CD4-positive, CD25-positive, alpha-beta regulatory T cell (primary cell): ENCODE results near the gene TRAPPC5. TPM values are rescaled to one million over a fixed set of nuclear protein-coding genes. Genes with fewer than 3 reads are reported as not detected.

Experiments
- ATAC-seq, 2 donors: fragments of 150-1000 bp; cut with Tn5 transposase; one replicate each; pipeline ENCODE4 v1.10.0; 2021; ENCODE audit warnings: low read depth in 2 of 2, moderate number of reproducible peaks in 2 of 2, moderate library complexity in 1 of 2
- DNase-seq, 3 donors: peaks; one replicate each; pipeline versions ENCODE4 v3.0.0 to v3.0.0-alpha.2; 2012 to 2022; ENCODE audit warnings: mixed read lengths in 1 of 3
- H3K27ac ChIP-seq: one replicate; pipeline ENCODE4 v1.7.0; 2013; ENCODE audit warnings: mild to moderate bottlenecking, low read length; ENCODE audit not compliant: insufficient read depth, poor library complexity, severe bottlenecking
- H3K27me3 ChIP-seq: one replicate; pipeline ENCODE4 v1.7.0; 2013; ENCODE audit warnings: low read length; ENCODE audit not compliant: control insufficient read depth, insufficient read depth
- H3K36me3 ChIP-seq: one replicate; pipeline ENCODE4 v1.7.0; 2013; ENCODE audit warnings: mild to moderate bottlenecking, low read length, moderate library complexity; ENCODE audit not compliant: control insufficient read depth, insufficient read depth
- H3K4me1 ChIP-seq: 2 replicates; pipeline ENCODE4 v1.7.0; 2013; ENCODE audit warnings: mild to moderate bottlenecking, low read length; ENCODE audit not compliant: insufficient read depth, control insufficient read depth, poor library complexity, severe bottlenecking
- H3K4me3 ChIP-seq: one replicate; pipeline ENCODE4 v1.7.0; 2013; ENCODE audit warnings: low read depth, mild to moderate bottlenecking, low read length, moderate library complexity
- H3K9me3 ChIP-seq, 2 experiments: 1 replicate in 1 of 2; 2 replicates in 1 of 2; pipeline ENCODE4 v1.7.0; 2013; ENCODE audit warnings: low read length in 2 of 2, mild to moderate bottlenecking in 1 of 2, moderate library complexity in 1 of 2; ENCODE audit not compliant: control insufficient read depth in 2 of 2
- H3K27ac Mint-ChIP-seq, 3 donors: one replicate each; pipeline ENCODE4 v1.8.0; 2020 to 2022; ENCODE audit warnings: mild to moderate bottlenecking in 3 of 3, mixed read lengths in 3 of 3, moderate library complexity in 2 of 3
- H3K27me3 Mint-ChIP-seq: one replicate; pipeline ENCODE4 v1.8.0; 2022; ENCODE audit warnings: mild to moderate bottlenecking, mixed read lengths
- H3K36me3 Mint-ChIP-seq: one replicate; pipeline ENCODE4 v1.8.0; 2020; ENCODE audit warnings: mixed read lengths
- H3K4me1 Mint-ChIP-seq, 4 donors: one replicate each; pipeline ENCODE4 v1.8.0; 2020 to 2022; ENCODE audit warnings: mixed read lengths in 4 of 4, mild to moderate bottlenecking in 1 of 4
- H3K4me3 Mint-ChIP-seq, 4 donors: one replicate each; pipeline ENCODE4 v1.8.0; 2020 to 2022; ENCODE audit warnings: mild to moderate bottlenecking in 4 of 4, mixed read lengths in 4 of 4, moderate library complexity in 3 of 4
- H3K9me3 Mint-ChIP-seq, 7 donors: one replicate each; pipeline ENCODE4 v1.8.0; 2020 to 2022; ENCODE audit warnings: mixed read lengths in 7 of 7, mild to moderate bottlenecking in 3 of 7, moderate library complexity in 2 of 7
- polyA plus RNA-seq, 4 donors: library from polyadenylated mRNA; unstranded; fragments of 300-500 nt; fragmentation: Illumina TruSeq; gene quantifications; one replicate each; pipeline ENCODE4 v1.2.3, GENCODE V29; 2021
- total RNA-seq: library from RNA; stranded (reverse); gene quantifications from one replicate; pipeline ENCODE4 v1.2.3, GENCODE V29; 2022

TRAPPC5 gene
- total and polyA plus RNA-seq, 5 donors from 2014 or later: 63.9 to 229 (median 180) TPM

GRCh38 chr19:7637374-7638256, 43.0 kb upstream of the TRAPPC5 start:
- H3K9me3 ChIP-seq: no peaks in the 10 kb centered on the region
- Mint-ChIP-seq H3K27me3 (no peaks in the 10 kb centered on the region), H3K27ac (peak overlapping the region; percentile 74 to 87 (median 85)), H3K4me3 (peak overlapping the region; percentile 84 to 94 (median 88)), H3K9me3 (no peaks in the 10 kb centered on the region), H3K36me3 (peaks cover 11% of the 10 kb centered on the region), H3K4me1 (peaks cover 0 to 56% (median 18%) of the 10 kb centered on the region in 4 donors)
- peaks cover 34% of the 10 kb centered on the region for H3K4me1 ChIP-seq
- H3K36me3 ChIP-seq: peaks cover 10% of the 10 kb centered on the region
- peak overlapping the region; percentile 62 for H3K4me3 ChIP-seq
- DNase-seq: peak in 1 of 3 donors; percentile 24
- ATAC-seq: peak in 1 of 2 donors; percentile 1
- H3K27ac ChIP-seq: peak overlapping the region; percentile 90
- no peaks in the 10 kb centered on the region for H3K27me3 ChIP-seq

DNA sequence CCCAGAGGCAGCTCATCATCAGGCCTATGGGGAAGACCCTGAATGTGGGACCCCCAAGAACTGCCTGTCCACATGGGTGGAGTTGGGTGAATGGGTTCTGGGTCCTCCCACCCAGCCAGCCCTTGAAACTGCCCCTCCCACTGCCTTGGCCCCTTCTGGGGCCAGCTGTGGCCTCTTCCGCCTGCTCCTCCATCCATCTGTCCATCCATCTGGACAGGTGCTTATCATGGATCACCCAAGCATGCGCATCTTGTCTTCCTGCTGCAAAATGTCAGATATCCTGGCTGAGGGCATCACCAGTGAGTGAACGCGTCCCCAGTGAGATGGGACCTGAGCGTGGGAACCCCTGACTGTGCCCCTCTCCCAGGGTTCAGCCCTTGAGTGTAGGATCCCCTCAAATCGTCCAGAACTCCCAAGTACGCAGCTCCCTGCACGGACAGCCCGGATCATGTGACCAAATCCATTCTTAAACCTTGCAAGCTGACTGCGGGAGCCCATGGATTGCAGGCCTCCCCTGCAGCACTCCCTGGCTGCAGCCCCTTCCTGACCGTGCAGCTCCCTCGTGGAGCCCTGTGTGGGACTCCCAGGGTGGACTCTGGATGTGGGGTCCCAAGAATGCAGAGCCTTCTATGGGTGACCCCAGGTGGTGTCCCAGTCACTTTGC, 41.7 kb upstream of the TRAPPC5 start:
- no peak for DNase-seq
- Histone ChIP-seq H3K4me1 (peaks cover 34% of the 10 kb centered on the region), H3K36me3 (peaks cover 10% of the 10 kb centered on the region), H3K27me3 (no peaks in the 10 kb centered on the region), H3K9me3 (no peaks in the 10 kb centered on the region), H3K4me3 (no peak overlapping the region), H3K27ac (no peak overlapping the region)
- peaks cover 11% of the 10 kb centered on the region for H3K36me3 Mint-ChIP-seq
- H3K27ac Mint-ChIP-seq: peak overlapping the region in 2 of 3 donors; percentile 59 to 83
- no peak for ATAC-seq
- H3K27me3 Mint-ChIP-seq: no peaks in the 10 kb centered on the region
- H3K4me1 Mint-ChIP-seq: peaks cover 0 to 57% (median 19%) of the 10 kb centered on the region in 4 donors
- no peaks in the 10 kb centered on the region for H3K9me3 Mint-ChIP-seq
- peak overlapping the region; percentile 37 to 94 (median 60) for H3K4me3 Mint-ChIP-seq

DNA sequence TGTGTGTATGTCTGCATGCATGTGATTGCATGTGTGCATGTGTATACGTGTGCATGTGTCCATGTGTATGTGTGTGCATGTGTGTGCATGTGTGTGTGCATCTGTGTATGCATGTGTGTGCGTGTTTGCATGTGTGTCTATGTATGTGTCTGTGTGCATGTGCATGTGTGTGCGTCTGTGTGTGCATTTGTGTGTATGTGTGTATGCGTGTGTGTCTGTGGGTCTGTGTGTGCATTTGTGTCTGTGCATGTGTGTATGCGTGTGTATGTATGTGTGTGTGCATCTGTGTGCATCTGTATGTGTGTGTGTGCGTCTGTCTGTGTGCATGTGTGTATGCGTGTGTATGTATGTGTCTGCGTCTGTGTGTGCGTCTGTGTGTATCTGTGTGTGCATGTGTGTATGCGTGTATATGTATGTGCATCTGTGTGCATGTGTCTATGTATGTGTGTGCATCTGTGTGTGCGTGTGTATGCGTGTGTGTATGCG, 40.7 kb upstream of the TRAPPC5 start:
- Histone ChIP-seq H3K9me3 (no peaks in the 10 kb centered on the region), H3K36me3 (peaks cover 14% of the 10 kb centered on the region), H3K27me3 (no peaks in the 10 kb centered on the region), H3K27ac (no peak overlapping the region), H3K4me1 (peaks cover 34% of the 10 kb centered on the region), H3K4me3 (peak overlapping the region; percentile 7)
- Mint-ChIP-seq H3K36me3 (peaks cover 11% of the 10 kb centered on the region), H3K4me3 (peak overlapping the region in 3 of 4 donors; percentile 37 to 72 (median 48)), H3K9me3 (no peaks in the 10 kb centered on the region), H3K4me1 (peaks cover 0 to 50% (median 15%) of the 10 kb centered on the region in 4 donors), H3K27me3 (no peaks in the 10 kb centered on the region), H3K27ac (peak overlapping the region in 2 of 3 donors; percentile 42 to 59)
- DNase-seq (no peak), ATAC-seq (no peak)

- ATAC-seq (no peak), DNase-seq (no peak)
- no peaks in the 10 kb centered on the region for H3K27me3 Mint-ChIP-seq
- H3K4me1 Mint-ChIP-seq: peaks cover 0 to 44% (median 14%) of the 10 kb centered on the region in 4 donors
- Histone ChIP-seq H3K27ac (no peak overlapping the region), H3K4me3 (no peak overlapping the region), H3K9me3 (no peaks in the 10 kb centered on the region), H3K4me1 (peaks cover 31% of the 10 kb centered on the region), H3K27me3 (no peaks in the 10 kb centered on the region), H3K36me3 (peaks cover 15% of the 10 kb centered on the region)
- H3K36me3 Mint-ChIP-seq: peaks cover 14% of the 10 kb centered on the region
- no peak overlapping the region for H3K4me3 Mint-ChIP-seq
- no peak overlapping the region for H3K27ac Mint-ChIP-seq
- H3K9me3 Mint-ChIP-seq: no peaks in the 10 kb centered on the region
These were observed 39.8 kb upstream of the TRAPPC5 start for GRCh38 chr19:7640803-7641202.

DNA sequence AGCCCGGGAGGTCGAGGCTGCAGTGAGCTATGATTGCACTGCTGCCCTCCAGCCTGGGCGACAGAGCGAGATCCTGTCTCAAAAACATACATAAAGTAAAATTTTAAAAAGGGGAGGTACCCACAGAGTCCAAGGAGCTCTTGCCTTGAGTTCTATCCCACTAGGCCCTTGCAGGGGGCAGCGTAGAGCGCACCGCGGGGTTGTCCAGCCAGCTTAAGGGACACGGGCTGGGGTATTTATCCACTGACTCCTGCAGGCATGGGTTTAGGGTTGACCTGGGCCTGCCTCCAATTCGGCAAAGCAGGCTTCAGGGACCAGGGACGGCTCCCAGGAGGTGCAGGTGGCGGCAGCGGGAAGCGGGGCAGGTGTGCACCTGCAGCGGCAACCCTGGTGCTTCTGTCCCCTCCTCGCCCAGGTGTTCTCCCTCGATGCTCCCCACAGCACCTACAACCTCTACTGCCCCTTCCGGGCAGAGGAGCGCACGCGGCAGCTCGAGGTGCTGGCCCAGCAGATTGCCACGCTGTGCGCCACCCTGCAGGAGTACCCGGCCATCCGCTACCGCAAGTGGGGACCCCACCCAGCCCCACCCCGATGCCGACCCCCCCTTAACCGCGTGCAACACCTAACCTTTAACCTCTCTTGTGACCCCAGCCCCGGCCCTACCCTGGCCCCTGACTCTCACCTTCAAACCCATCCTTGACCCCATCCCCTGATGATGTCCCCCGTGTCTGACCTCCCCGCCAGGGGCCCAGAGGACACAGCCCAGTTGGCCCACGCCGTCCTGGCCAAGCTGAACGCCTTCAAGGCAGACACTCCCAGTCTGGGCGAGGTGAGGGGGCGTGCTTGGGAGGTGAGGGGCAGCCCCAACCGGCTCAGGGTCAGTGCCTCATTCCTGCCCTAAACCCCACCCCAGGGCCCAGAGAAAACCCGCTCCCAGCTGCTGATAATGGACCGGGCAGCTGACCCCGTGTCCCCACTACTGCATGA, 39.0 kb upstream of the TRAPPC5 start:
- no peak for DNase-seq
- H3K36me3 ChIP-seq: peaks cover 16% of the 10 kb centered on the region

DNA sequence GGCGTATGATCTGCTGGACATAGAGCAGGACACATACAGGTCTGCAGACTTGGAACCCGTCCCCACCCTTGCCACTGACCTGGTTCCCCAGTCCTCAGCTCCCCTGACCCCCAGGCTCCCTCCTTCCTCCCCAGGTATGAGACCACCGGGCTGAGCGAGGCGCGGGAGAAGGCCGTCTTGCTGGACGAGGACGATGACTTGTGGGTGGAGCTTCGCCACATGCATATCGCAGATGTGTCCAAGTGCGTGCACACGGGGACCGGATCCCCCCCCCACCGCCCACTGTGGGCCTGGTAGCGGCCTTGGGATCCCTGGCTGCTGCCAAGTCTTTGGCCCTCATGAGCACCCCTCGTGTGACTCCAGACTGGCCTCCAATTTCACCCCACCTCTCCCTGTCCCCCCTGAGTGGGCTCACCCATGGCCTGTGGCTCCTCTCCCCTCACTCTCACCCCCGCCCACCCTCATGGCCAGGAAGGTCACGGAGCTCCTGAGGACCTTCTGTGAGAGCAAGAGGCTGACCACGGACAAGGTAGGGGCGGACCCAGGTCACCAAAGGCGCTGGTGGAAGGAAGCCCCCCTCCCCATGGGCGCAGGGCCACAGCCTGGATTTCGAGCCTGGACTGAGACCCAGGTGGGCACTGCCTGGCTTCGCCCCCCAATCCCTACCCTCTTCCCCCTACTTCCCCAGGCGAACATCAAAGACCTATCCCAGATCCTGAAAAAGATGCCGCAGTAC, 38.2 kb upstream of the TRAPPC5 start:
- Mint-ChIP-seq H3K27ac (no peak overlapping the region), H3K9me3 (no peaks in the 10 kb centered on the region)
- H3K36me3 ChIP-seq: peaks cover 16% of the 10 kb centered on the region

More for the DNA sequence above, 39.0 kb upstream of the TRAPPC5 start:
- no peak overlapping the region for H3K4me3 ChIP-seq
- Mint-ChIP-seq H3K27me3 (no peaks in the 10 kb centered on the region), H3K36me3 (peaks cover 16% of the 10 kb centered on the region), H3K4me3 (peak overlapping the region in 1 of 4 donors; percentile 47), H3K27ac (no peak overlapping the region), H3K4me1 (peaks cover 0 to 36% (median 13%) of the 10 kb centered on the region in 4 donors), H3K9me3 (no peaks in the 10 kb centered on the region)
- no peaks in the 10 kb centered on the region for H3K9me3 ChIP-seq
- no peaks in the 10 kb centered on the region for H3K27me3 ChIP-seq
- ATAC-seq: no peak
- H3K4me1 ChIP-seq: peaks cover 24% of the 10 kb centered on the region
- H3K27ac ChIP-seq: no peak overlapping the region

More for the DNA sequence above, 38.2 kb upstream of the TRAPPC5 start:
- ATAC-seq (no peak), DNase-seq (no peak)
- Mint-ChIP-seq H3K4me1 (peaks cover 0 to 29% (median 11%) of the 10 kb centered on the region in 4 donors), H3K27me3 (no peaks in the 10 kb centered on the region), H3K4me3 (no peak overlapping the region), H3K36me3 (peaks cover 16% of the 10 kb centered on the region)
- Histone ChIP-seq H3K4me3 (no peak overlapping the region), H3K27ac (no peak overlapping the region), H3K4me1 (peaks cover 18% of the 10 kb centered on the region), H3K9me3 (no peaks in the 10 kb centered on the region), H3K27me3 (no peaks in the 10 kb centered on the region)
